RWPE2 (cell line): ENCODE results near the gene USP17L17.
"Not testable (repeated sequence)": the region's sequence is repeated elsewhere in the genome, so short reads cannot be mapped to it uniquely, and the experiment has no call there.

Experiments
- ATAC-seq: fragments of 200-7000 bp; cut with Tn5 transposase; 3 replicates; pipeline ENCODE4 v1.9.1; 2021; ENCODE audit warnings: low read depth
- DNase-seq: peaks from one replicate; pipeline ENCODE4 v3.0.0-alpha.2; 2020; ENCODE audit warnings: low spot score
- H3K27ac ChIP-seq: fragments of 450-650 bp; 2 replicates; pipeline ENCODE4 v1.5.1; 2017; ENCODE audit warnings: mild to moderate bottlenecking; ENCODE audit not compliant: poor library complexity, severe bottlenecking
- H3K27me3 ChIP-seq: fragments of 250-450 bp; sonication (Bioruptor Pico); 2 replicates; pipeline ENCODE4 v1.5.1; 2021; ENCODE audit warnings: mild to moderate bottlenecking, moderate library complexity; ENCODE audit not compliant: insufficient read depth, poor library complexity, severe bottlenecking
- H3K36me3 ChIP-seq: fragments of 250-450 bp; sonication (Bioruptor Pico); 2 replicates; pipeline ENCODE4 v1.5.1; 2020; ENCODE audit warnings: low read depth, mild to moderate bottlenecking, moderate library complexity
- H3K4me1 ChIP-seq: fragments of 250-450 bp; sonication (Bioruptor Pico); 2 replicates; pipeline ENCODE4 v1.5.1; 2021; ENCODE audit warnings: mild to moderate bottlenecking, moderate library complexity; ENCODE audit not compliant: insufficient read depth, poor library complexity, severe bottlenecking
- H3K4me3 ChIP-seq: fragments of 250-450 bp; sonication (Bioruptor Pico); 2 replicates; pipeline ENCODE4 v1.5.1; 2021; ENCODE audit warnings: mild to moderate bottlenecking, moderate library complexity; ENCODE audit not compliant: severe bottlenecking
- H3K9me3 ChIP-seq: fragments of 250-450 bp; sonication (Bioruptor Pico); 2 replicates; pipeline ENCODE4 v1.5.1; 2021; ENCODE audit warnings: mild to moderate bottlenecking, moderate library complexity; ENCODE audit not compliant: severe bottlenecking

Gene USP17L17

GRCh38 chr4:9243579-9243978 is at the start of gene USP17L17:
Gene USP17L17, plus strand, starts transcription at chr4:9243879. Its CDS starts 0 bp downstream, at chr4:9243879.
- not testable (repeated sequence) for DNase-seq, H3K36me3 ChIP-seq, H3K27me3 ChIP-seq, H3K9me3 ChIP-seq, ATAC-seq, H3K4me3 ChIP-seq, H3K27ac ChIP-seq, H3K4me1 ChIP-seq

GRCh38 chr4:9210357-9210756 is 33.3 kb upstream of the USP17L17 start, which contains the start of gene USP17L10:
Gene USP17L10, plus strand, starts transcription at chr4:9210657. Its CDS starts 0 bp downstream, at chr4:9210657.
- H3K27me3 ChIP-seq, H3K9me3 ChIP-seq, ATAC-seq, DNase-seq, H3K36me3 ChIP-seq, H3K4me3 ChIP-seq, H3K4me1 ChIP-seq, H3K27ac ChIP-seq: not testable (repeated sequence)

GRCh38 chr4:9214701-9215100 is 29.0 kb upstream of the USP17L17 start:
- ATAC-seq, H3K4me3 ChIP-seq, H3K4me1 ChIP-seq, H3K27me3 ChIP-seq, H3K27ac ChIP-seq, H3K9me3 ChIP-seq, H3K36me3 ChIP-seq: not testable (repeated sequence)
- DNase-seq: peak; percentile 56

- ATAC-seq: not testable (repeated sequence)
Observed at GRCh38 chr4:9215105-9215504, 28.6 kb upstream of the USP17L17 start, which contains the start of gene USP17L11. Gene USP17L11, plus strand, starts transcription at chr4:9215405. Its CDS starts 0 bp downstream, at chr4:9215405.

GRCh38 chr4:9219852-9220251 is 23.8 kb upstream of the USP17L17 start, which contains the start of gene USP17L12:
Gene USP17L12, plus strand, starts transcription at chr4:9220152. Its CDS starts 0 bp downstream, at chr4:9220152.
- not testable (repeated sequence) for ATAC-seq, H3K36me3 ChIP-seq, H3K4me1 ChIP-seq, H3K27me3 ChIP-seq, H3K27ac ChIP-seq, H3K9me3 ChIP-seq, DNase-seq, H3K4me3 ChIP-seq

More at GRCh38 chr4:9215105-9215504, 28.6 kb upstream of the USP17L17 start, which contains the start of gene USP17L11:
- not testable (repeated sequence) for H3K4me3 ChIP-seq, H3K27ac ChIP-seq, H3K27me3 ChIP-seq, H3K36me3 ChIP-seq, DNase-seq, H3K9me3 ChIP-seq, H3K4me1 ChIP-seq

- H3K4me3 ChIP-seq, H3K27ac ChIP-seq, H3K27me3 ChIP-seq, H3K4me1 ChIP-seq, H3K9me3 ChIP-seq, DNase-seq, ATAC-seq, H3K36me3 ChIP-seq: not testable (repeated sequence)
Observed at GRCh38 chr4:9224596-9224995, 19.1 kb upstream of the USP17L17 start, which contains the start of gene USP17L13. Gene USP17L13, plus strand, starts transcription at chr4:9224896. Its CDS starts 0 bp downstream, at chr4:9224896.

GRCh38 chr4:9230249-9230648 is 13.4 kb upstream of the USP17L17 start:
- not testable (repeated sequence) for DNase-seq, H3K4me3 ChIP-seq, ATAC-seq, H3K36me3 ChIP-seq, H3K27ac ChIP-seq, H3K9me3 ChIP-seq, H3K4me1 ChIP-seq, H3K27me3 ChIP-seq

GRCh38 chr4:9234085-9234484 is 9.6 kb upstream of the USP17L17 start, which contains the start of gene USP17L15:
Gene USP17L15, plus strand, starts transcription at chr4:9234385. Its CDS starts 0 bp downstream, at chr4:9234385.
- H3K27me3 ChIP-seq, DNase-seq, H3K4me1 ChIP-seq, H3K36me3 ChIP-seq, ATAC-seq, H3K9me3 ChIP-seq, H3K27ac ChIP-seq, H3K4me3 ChIP-seq: not testable (repeated sequence)

- H3K4me3 ChIP-seq: not testable (repeated sequence)
- peak; percentile 87 for DNase-seq
Observed at GRCh38 chr4:9238461-9238860, 5.2 kb upstream of the USP17L17 start.

GRCh38 chr4:9247953-9248680 is 4.4 kb downstream of the USP17L17 start, which contains the start of gene USP17L18:
Gene USP17L18, plus strand, starts transcription at chr4:9248630. Its CDS starts 0 bp downstream, at chr4:9248630.
- peak; percentile 10 for DNase-seq
- ATAC-seq, H3K9me3 ChIP-seq, H3K36me3 ChIP-seq, H3K27me3 ChIP-seq, H3K4me3 ChIP-seq, H3K4me1 ChIP-seq, H3K27ac ChIP-seq: not testable (repeated sequence)

More at GRCh38 chr4:9238461-9238860, 5.2 kb upstream of the USP17L17 start:
- ATAC-seq, H3K27me3 ChIP-seq, H3K27ac ChIP-seq, H3K9me3 ChIP-seq, H3K36me3 ChIP-seq, H3K4me1 ChIP-seq: not testable (repeated sequence)

- not testable (repeated sequence) for H3K36me3 ChIP-seq, H3K9me3 ChIP-seq, H3K27ac ChIP-seq, DNase-seq, H3K4me1 ChIP-seq, H3K4me3 ChIP-seq, ATAC-seq, H3K27me3 ChIP-seq
Observed at GRCh38 chr4:9253078-9253477, 9.4 kb downstream of the USP17L17 start, which contains the start of gene USP17L19. Gene USP17L19, plus strand, starts transcription at chr4:9253378. Its CDS starts 0 bp downstream, at chr4:9253378.
